SK-N-SH treated with all-trans-retinoic acid at 6 μM for 48 hours (cell line): Measurements from ENCODE around the gene ZMYND8.

Experiments used
- ATAC-seq: fragments of 200-7000 bp; cut with Tn5 transposase; 3 replicates; pipeline ENCODE4 v1.9.1; 2020; ENCODE audit warnings: mild to moderate bottlenecking, moderate library complexity
- ARNTL ChIP-seq: fragments of 450-650 bp; formaldehyde crosslinking; IDR thresholded peaks from 2 replicates; pipeline ENCODE4 v1.5.0; 2020; ENCODE audit warnings: low read depth, mild to moderate bottlenecking, moderate library complexity, borderline replicate concordance
- BACH2 ChIP-seq: fragments of 250-450 bp; sonication (Bioruptor Pico); IDR thresholded peaks from 2 replicates; pipeline ENCODE4 v1.9.0; 2021; ENCODE audit warnings: mild to moderate bottlenecking, borderline replicate concordance
- CREB5 ChIP-seq: fragments of 250-450 bp; sonication (Bioruptor Pico); IDR thresholded peaks from 2 replicates; pipeline ENCODE4 v1.5.1; 2020; ENCODE audit warnings: low read depth, mild to moderate bottlenecking, moderate library complexity
- CSDC2 ChIP-seq: fragments of 250-450 bp; sonication (Bioruptor Pico); IDR thresholded peaks from 2 replicates; pipeline ENCODE4 v1.5.0; 2020; ENCODE audit warnings: mild to moderate bottlenecking, moderate library complexity
- CSRNP3 ChIP-seq: fragments of 250-450 bp; sonication (Bioruptor Pico); IDR thresholded peaks from 2 replicates; pipeline ENCODE4 v1.5.1; 2021; ENCODE audit warnings: mild to moderate bottlenecking, moderate library complexity
- ESRRG ChIP-seq: fragments of 250-450 bp; sonication (Bioruptor Pico); IDR thresholded peaks from 2 replicates; pipeline ENCODE4 v1.6.1; 2021; ENCODE audit warnings: mild to moderate bottlenecking
- GLIS3 ChIP-seq: fragments of 250-450 bp; sonication (Bioruptor Pico); IDR thresholded peaks from 2 replicates; pipeline ENCODE4 v1.5.0; 2020; ENCODE audit warnings: mild to moderate bottlenecking, moderate library complexity
- ISL1 ChIP-seq: fragments of 250-450 bp; sonication (Bioruptor Pico); IDR thresholded peaks from 2 replicates; pipeline ENCODE4 v2.1.2; 2022; ENCODE audit warnings: mild to moderate bottlenecking, moderate library complexity
- OSR1 ChIP-seq: fragments of 250-450 bp; sonication (Bioruptor Pico); IDR thresholded peaks from 2 replicates; pipeline ENCODE4 v1.8.0; 2022; ENCODE audit warnings: moderate library complexity, mild to moderate bottlenecking, inconsistent platforms
- PATZ1 ChIP-seq: fragments of 250-450 bp; sonication (Bioruptor Pico); IDR thresholded peaks from 2 replicates; pipeline ENCODE4 v1.8.0; 2020; ENCODE audit warnings: mild to moderate bottlenecking, moderate library complexity, borderline replicate concordance
- POU6F1 ChIP-seq: fragments of 250-450 bp; sonication (Bioruptor Pico); IDR thresholded peaks from 2 replicates; pipeline ENCODE4 v1.8.0; 2021; ENCODE audit warnings: low read depth, mild to moderate bottlenecking, moderate library complexity, borderline replicate concordance
- PPARA ChIP-seq: fragments of 250-450 bp; sonication (Bioruptor Pico); IDR thresholded peaks from 2 replicates; pipeline ENCODE4 v1.5.0; 2020; ENCODE audit warnings: mild to moderate bottlenecking, borderline replicate concordance
- RARB ChIP-seq: fragments of 250-450 bp; sonication (Bioruptor Pico); IDR thresholded peaks from 2 replicates; pipeline ENCODE4 v1.8.0; 2021; ENCODE audit warnings: mild to moderate bottlenecking, moderate library complexity
- SNAI2 ChIP-seq: fragments of 250-450 bp; sonication (Bioruptor Pico); IDR thresholded peaks from 2 replicates; pipeline ENCODE4 v1.5.0; 2020; ENCODE audit warnings: mild to moderate bottlenecking, moderate library complexity
- TCF4 ChIP-seq: fragments of 250-450 bp; sonication (Bioruptor Pico); IDR thresholded peaks from 2 replicates; pipeline ENCODE4 v1.8.0; 2021; ENCODE audit warnings: mild to moderate bottlenecking, moderate library complexity, borderline replicate concordance
- TOX ChIP-seq: fragments of 250-450 bp; sonication (Bioruptor Pico); IDR thresholded peaks from 2 replicates; pipeline ENCODE4 v1.8.0; 2021; ENCODE audit warnings: mild to moderate bottlenecking, moderate library complexity, borderline replicate concordance
- ZC3H10 ChIP-seq: fragments of 250-450 bp; sonication (Bioruptor Pico); IDR thresholded peaks from 2 replicates; pipeline ENCODE4 v1.5.1; 2021; ENCODE audit warnings: mild to moderate bottlenecking, moderate library complexity
- ZFP3 ChIP-seq: fragments of 250-450 bp; sonication (Bioruptor Pico); IDR thresholded peaks from 2 replicates; pipeline ENCODE4 v1.5.0; 2020; ENCODE audit warnings: mild to moderate bottlenecking, moderate library complexity
- ZFP30 ChIP-seq: fragments of 450-650 bp; formaldehyde crosslinking; IDR thresholded peaks from 2 replicates; pipeline ENCODE4 v1.5.0; 2022; ENCODE audit warnings: mild to moderate bottlenecking, moderate library complexity
- ZNF565 ChIP-seq: fragments of 450-650 bp; formaldehyde crosslinking; conservative IDR thresholded peaks from 2 replicates; pipeline ENCODE4 v1.5.0; 2020; ENCODE audit warnings: low read depth, mild to moderate bottlenecking, moderate library complexity
- ZNF70 ChIP-seq: fragments of 450-650 bp; formaldehyde crosslinking; IDR thresholded peaks from 2 replicates; pipeline ENCODE4 v1.5.0; 2020; ENCODE audit warnings: mild to moderate bottlenecking, moderate library complexity
- ZNF8 ChIP-seq: fragments of 450-650 bp; formaldehyde crosslinking; IDR thresholded peaks from 2 replicates; pipeline ENCODE4 v1.5.0; 2020; ENCODE audit warnings: mild to moderate bottlenecking, moderate library complexity

Gene ZMYND8

GRCh38 chr20:47213966-47214365 lies 142.5 kb downstream of the ZMYND8 start:
- TF ChIP-seq TCF4 (CRISPR knock-in tag) (no peak), ZNF8 (no peak), ZNF565 (no peak), CREB5 (CRISPR knock-in tag) (no peak), OSR1 (CRISPR knock-in tag) (no peak), ISL1 (CRISPR knock-in tag) (no peak), ZC3H10 (no peak)
- no peak for ATAC-seq

- no peak for TF ChIP-seq ZNF70 (CRISPR knock-in tag)
- TF ChIP-seq ZNF8: no peak
- no peak for ATAC-seq
Measured at GRCh38 chr20:47212606-47213207, 143.8 kb downstream of the ZMYND8 start.

GRCh38 chr20:47211036-47211435 lies 145.5 kb downstream of the ZMYND8 start:
- ATAC-seq: no peak
- TF ChIP-seq ESRRG (CRISPR knock-in tag) (no peak), CSRNP3 (no peak), POU6F1 (CRISPR knock-in tag) (no peak), CREB5 (CRISPR knock-in tag) (no peak)

GRCh38 chr20:47210470-47210869 lies 146.0 kb downstream of the ZMYND8 start:
- TF ChIP-seq POU6F1 (CRISPR knock-in tag) (no peak), TOX (CRISPR knock-in tag) (no peak), ZNF8 (no peak), CSDC2 (CRISPR knock-in tag) (no peak), RARB (CRISPR knock-in tag) (no peak), CREB5 (CRISPR knock-in tag) (no peak), OSR1 (CRISPR knock-in tag) (no peak), PPARA (CRISPR knock-in tag) (no peak), ESRRG (CRISPR knock-in tag) (no peak), GLIS3 (CRISPR knock-in tag) (no peak), ZFP3 (no peak), ZFP30 (no peak), SNAI2 (CRISPR knock-in tag) (no peak)
- no peak for ATAC-seq

GRCh38 chr20:47209982-47210381 lies 146.5 kb downstream of the ZMYND8 start:
- ATAC-seq: no peak
- TF ChIP-seq RARB (CRISPR knock-in tag) (no peak), GLIS3 (CRISPR knock-in tag) (no peak), PPARA (CRISPR knock-in tag) (no peak), PATZ1 (CRISPR knock-in tag) (no peak), ZNF8 (no peak), TOX (CRISPR knock-in tag) (no peak), ISL1 (CRISPR knock-in tag) (no peak), ZNF565 (no peak), CREB5 (CRISPR knock-in tag) (no peak), BACH2 (CRISPR knock-in tag) (no peak), ARNTL (CRISPR knock-in tag) (no peak), SNAI2 (CRISPR knock-in tag) (no peak)
